SK-N-SH (cell line): Measurements from ENCODE around the gene CDK15. TPM values are rescaled to one million over a fixed set of nuclear protein-coding genes. Genes with fewer than 3 reads are reported as not detected.
A peak's percentile ranks its signal among the peaks of the same experiment; 100 is the strongest.

Experiments
- CTCF ChIA-PET: fragments of 300-600, 350-600 bp; formaldehyde crosslinking; extraction: SDS; loops from one replicate; lab custom pipeline; 2021; lab: Yijun Ruan, JAX
- POLR2A ChIA-PET: fragments of 350-600 bp; sonication (Branson Sonifier 250); formaldehyde crosslinking; extraction: SDS; loops from one replicate; lab custom pipeline; 2020; ENCODE audit warnings: antibody characterized with exemption, inconsistent platforms; lab: Yijun Ruan, JAX
- DNase-seq: peaks from one replicate; pipeline ENCODE4 v3.0.0; 2012
- H2AFZ ChIP-seq: fragments of 200-600 bp; sonication (generic); 2 replicates; pipeline ENCODE4 v1.8.1; 2016; ENCODE audit warnings: antibody characterized with exemption, mild to moderate bottlenecking, low read depth
- H3F3A ChIP-seq: fragments of 200-600 bp; sonication (generic); replicated peaks from 2 replicates; pipeline ENCODE3; 2016; ENCODE audit warnings: antibody characterized with exemption, mild to moderate bottlenecking; ENCODE audit not compliant: insufficient read depth
- H3K27ac ChIP-seq, 2 experiments: fragments of 200-500 bp in 1 of 2; fragments of 200-600 bp in 1 of 2; sonication (Bioruptor generic) in 1 of 2; sonication (generic), shearing (Covaris generic) in 1 of 2; 2 replicates each; pipeline versions ENCODE4 v1.5.1 to v1.6.1; 2014 to 2016; ENCODE audit warnings: low read depth in 2 of 2, inconsistent platforms in 1 of 2, low read length in 1 of 2, mild to moderate bottlenecking in 1 of 2, mixed read lengths in 1 of 2
- H3K27me3 ChIP-seq: fragments of 200-600 bp; sonication (generic), shearing (Covaris generic); 2 replicates; pipeline ENCODE4 v1.6.1; 2016; ENCODE audit warnings: mixed run types; ENCODE audit not compliant: insufficient read depth
- H3K36me3 ChIP-seq, 2 experiments: fragments of 200-500 bp in 1 of 2; fragments of 200-600 bp in 1 of 2; sonication (Bioruptor generic) in 1 of 2; sonication (generic) in 1 of 2; replicated peaks in 1 of 2; 2 replicates each; pipeline versions ENCODE3 to v1.5.1; 2014 to 2016; ENCODE audit warnings: low read length in 1 of 2, mild to moderate bottlenecking in 1 of 2; ENCODE audit not compliant: insufficient read depth in 2 of 2, control insufficient read depth in 1 of 2
- H3K4me1 ChIP-seq, 2 experiments: fragments of 200-500 bp in 1 of 2; fragments of 200-600 bp in 1 of 2; sonication (Bioruptor generic) in 1 of 2; sonication (generic), shearing (Covaris generic) in 1 of 2; 2 replicates each; pipeline versions ENCODE4 v1.5.1 to v1.6.1; 2014 to 2016; ENCODE audit warnings: low read depth in 1 of 2, low read length in 1 of 2, mixed run types in 1 of 2; ENCODE audit not compliant: insufficient read depth in 2 of 2, control insufficient read depth in 1 of 2
- H3K4me2 ChIP-seq: fragments of 200-600 bp; sonication (generic), shearing (Covaris generic); 2 replicates; pipeline ENCODE4 v1.6.1; 2017; ENCODE audit warnings: mixed run types
- H3K4me3 ChIP-seq, 2 experiments: fragments of 200-500 bp in 1 of 2; fragments of 200-600 bp in 1 of 2; sonication (Bioruptor generic) in 1 of 2; sonication (generic), shearing (Covaris generic) in 1 of 2; 2 replicates each; pipeline versions ENCODE4 v1.5.1 to v1.8.1; 2014 to 2016; ENCODE audit warnings: low read depth in 2 of 2, inconsistent platforms in 1 of 2, low read length in 1 of 2, mild to moderate bottlenecking in 1 of 2, mixed read lengths in 1 of 2, moderate library complexity in 1 of 2
- H3K79me2 ChIP-seq: fragments of 200-600 bp; sonication (generic); 2 replicates; pipeline ENCODE4 v1.8.1; 2017; ENCODE audit warnings: mild to moderate bottlenecking; ENCODE audit not compliant: insufficient read depth
- H3K9ac ChIP-seq: fragments of 200-600 bp; sonication (generic); 2 replicates; pipeline ENCODE4 v1.6.1; 2017; ENCODE audit warnings: mixed run types
- H3K9me2 ChIP-seq: fragments of 200-600 bp; sonication (generic); 2 replicates; pipeline ENCODE4 v1.6.1; 2017; ENCODE audit warnings: mixed run types
- H3K9me3 ChIP-seq: fragments of 200-600 bp; sonication (generic); 2 replicates; pipeline ENCODE4 v1.6.1; 2017; ENCODE audit warnings: mixed run types, mild to moderate bottlenecking, moderate library complexity
- H4K20me1 ChIP-seq: fragments of 200-600 bp; sonication (generic); 2 replicates; pipeline ENCODE4 v1.6.1; 2017; ENCODE audit warnings: mild to moderate bottlenecking, mixed run types; ENCODE audit not compliant: insufficient read depth
- EP300 ChIP-seq, 2 experiments: IDR thresholded peaks; 2 replicates each; pipeline versions ENCODE4 v1.4.0 to v1.6.1; 2012; ENCODE audit warnings: borderline replicate concordance in 1 of 2, low read depth in 1 of 2, low read length in 1 of 2
- FOSL2 ChIP-seq: IDR thresholded peaks from 2 replicates; pipeline ENCODE4 v1.4.0; 2012; ENCODE audit warnings: low read depth, mild to moderate bottlenecking, moderate library complexity, borderline replicate concordance
- GATA2 ChIP-seq: sonication (generic); formaldehyde crosslinking; IDR thresholded peaks from 2 replicates; pipeline ENCODE4 v1.5.0; 2020; ENCODE audit warnings: mild to moderate bottlenecking, missing genetic modification reagents
- JUND ChIP-seq: IDR thresholded peaks from 2 replicates; pipeline ENCODE4 v1.4.0; 2012
- MEF2A ChIP-seq: IDR thresholded peaks from 2 replicates; pipeline ENCODE4 v1.4.0; 2012; ENCODE audit warnings: low read depth, borderline replicate concordance
- NFIC ChIP-seq: IDR thresholded peaks from 2 replicates; pipeline ENCODE4 v1.4.0; 2012; ENCODE audit warnings: borderline replicate concordance
- PBX3 ChIP-seq: IDR thresholded peaks from 2 replicates; pipeline ENCODE4; 2012
- POLR2AphosphoS5 ChIP-seq: IDR thresholded peaks from 2 replicates; pipeline ENCODE4 v1.6.1; 2012; ENCODE audit warnings: low read depth, low read length
- RAD21 ChIP-seq: IDR thresholded peaks from 2 replicates; pipeline ENCODE4 v1.6.1; 2012; ENCODE audit warnings: mild to moderate bottlenecking, low read length
- RXRA ChIP-seq: IDR thresholded peaks from 2 replicates; pipeline ENCODE4 v1.4.0; 2012; ENCODE audit warnings: low read depth, mild to moderate bottlenecking, borderline replicate concordance
- TAF1 ChIP-seq: IDR thresholded peaks from 2 replicates; pipeline ENCODE4 v1.6.1; 2012; ENCODE audit warnings: low read depth, mild to moderate bottlenecking, low read length, moderate library complexity, borderline replicate concordance
- TCF12 ChIP-seq: IDR thresholded peaks from 2 replicates; pipeline ENCODE4 v1.4.0; 2012
- TEAD4 ChIP-seq: IDR thresholded peaks from 2 replicates; pipeline ENCODE4 v1.4.0; 2012; ENCODE audit warnings: mild to moderate bottlenecking, borderline replicate concordance; ENCODE audit not compliant: insufficient read depth
- WGBS: methylation state at CpG from one replicate; pipeline ENCODE4 v1.1.6; 2017; ENCODE audit warnings: low lambda C conversion rate; 5-methylcytosine and 5-hydroxymethylcytosine counted together
- polyA plus RNA-seq, 3 experiments: library from polyadenylated mRNA; depleted of rRNA; stranded (reverse); fragments of >200 nt; gene quantifications; 2 replicates each; pipeline ENCODE4 v1.2.3, GENCODE V29; 2012
- TF ChIP-seq, protein P1 (sequence below): fragments of 150-350 bp; IDR thresholded peaks from 2 replicates; pipeline ENCODE4 v1.6.1; 2016; ENCODE audit warnings: mild to moderate bottlenecking, low read depth, low read length
- TF ChIP-seq, protein P2 (sequence below): fragments of 150-350 bp; IDR thresholded peaks from 2 replicates; pipeline ENCODE4 v1.6.1; 2017; ENCODE audit warnings: antibody characterized with exemption, low read length, low read depth, borderline replicate concordance
- TF ChIP-seq, protein P3 (sequence below): IDR thresholded peaks from 2 replicates; pipeline ENCODE4 v1.6.1; 2012; ENCODE audit warnings: mild to moderate bottlenecking, low read depth, low read length, moderate library complexity

Gene CDK15
- polyA plus RNA-seq, 1 of the 3 experiments (the other 2 are of a cell fraction) = 1.8 TPM

- H3K9ac ChIP-seq = no peak overlapping the region
- TF ChIP-seq MEF2A = no peak
- no peak for TF ChIP-seq RXRA
- TF ChIP-seq, protein P1, sequence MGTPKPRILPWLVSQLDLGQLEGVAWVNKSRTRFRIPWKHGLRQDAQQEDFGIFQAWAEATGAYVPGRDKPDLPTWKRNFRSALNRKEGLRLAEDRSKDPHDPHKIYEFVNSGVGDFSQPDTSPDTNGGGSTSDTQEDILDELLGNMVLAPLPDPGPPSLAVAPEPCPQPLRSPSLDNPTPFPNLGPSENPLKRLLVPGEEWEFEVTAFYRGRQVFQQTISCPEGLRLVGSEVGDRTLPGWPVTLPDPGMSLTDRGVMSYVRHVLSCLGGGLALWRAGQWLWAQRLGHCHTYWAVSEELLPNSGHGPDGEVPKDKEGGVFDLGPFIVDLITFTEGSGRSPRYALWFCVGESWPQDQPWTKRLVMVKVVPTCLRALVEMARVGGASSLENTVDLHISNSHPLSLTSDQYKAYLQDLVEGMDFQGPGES = no peak
- H3K79me2 ChIP-seq = peaks cover 33% of the 10 kb centered on the region
- H3F3A ChIP-seq = peaks cover 17% of the 10 kb centered on the region
- no peak overlapping the region for H3K27ac ChIP-seq
- H4K20me1 ChIP-seq = no peaks in the 10 kb centered on the region; the same call in 1 of the 2 replicates
- no peak overlapping the region for H2AFZ ChIP-seq
- no peak for DNase-seq
- ChIA-PET CTCF (interaction anchor here (0.7 to 2.4 kb wide), 2 partner anchors 12 to 15 kb away, joined by 3 to 6 read pairs; partner anchors contain the start of gene ALS2), POLR2A (interaction anchor here (0.9 to 1.7 kb wide), 2 partner anchors 13 to 15 kb away, joined by 3 to 6 read pairs; partner anchors contain the start of gene ALS2)
- peaks cover 7 to 12% of the 10 kb centered on the region in 2 experiments; a peak in 3 of 4 replicates for H3K4me1 ChIP-seq
- no peak overlapping the region for H3K4me2 ChIP-seq
- H3K9me2 ChIP-seq = 0 out of 2 replicates have a peak, but pooled peaks cover 3% of the 10 kb centered on the region
- H3K27me3 ChIP-seq = no peaks in the 10 kb centered on the region
- H3K9me3 ChIP-seq = no peaks in the 10 kb centered on the region
- no peak overlapping the region for H3K4me3 ChIP-seq
- H3K36me3 ChIP-seq = peaks cover 47 to 48% of the 10 kb centered on the region in 2 experiments
These were observed 40.5 kb upstream of the CDK15 start for GRCh38 chr2:201765799-201766198.

GRCh38 chr2:201768918-201769317 lies 37.4 kb upstream of the CDK15 start:
- peaks cover 7 to 12% of the 10 kb centered on the region in 2 experiments; a peak in 3 of 4 replicates for H3K4me1 ChIP-seq
- TF ChIP-seq, protein P1 = no peak
- TF ChIP-seq POLR2AphosphoS5 (peak; percentile 31; the same call in 1 of the 2 replicates), RXRA (no peak), RAD21 (no peak), TAF1 (no peak), EP300 (IDR thresholded peaks at IDR 0.05; ENCODE audit: borderline replicate concordance in 1 of 2, low read depth in 1 of 2, low read length in 1 of 2) (peak in 1 of 2 experiments; percentile 16; a peak in 1 of 4 replicates), GATA2 (CRISPR knock-in tag) (no peak), TEAD4 (peak; percentile 56; the same call in 1 of the 2 replicates), FOSL2 (peak; percentile 38; the same call in 1 of the 2 replicates), JUND (peak; percentile 65), NFIC (peak; percentile 10; the same call in 1 of the 2 replicates), PBX3 (peak; percentile 69), TCF12 (peak; percentile 51)
- TF ChIP-seq, protein P2, sequence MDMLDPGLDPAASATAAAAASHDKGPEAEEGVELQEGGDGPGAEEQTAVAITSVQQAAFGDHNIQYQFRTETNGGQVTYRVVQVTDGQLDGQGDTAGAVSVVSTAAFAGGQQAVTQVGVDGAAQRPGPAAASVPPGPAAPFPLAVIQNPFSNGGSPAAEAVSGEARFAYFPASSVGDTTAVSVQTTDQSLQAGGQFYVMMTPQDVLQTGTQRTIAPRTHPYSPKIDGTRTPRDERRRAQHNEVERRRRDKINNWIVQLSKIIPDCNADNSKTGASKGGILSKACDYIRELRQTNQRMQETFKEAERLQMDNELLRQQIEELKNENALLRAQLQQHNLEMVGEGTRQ = no peak
- TF ChIP-seq, protein P3, sequence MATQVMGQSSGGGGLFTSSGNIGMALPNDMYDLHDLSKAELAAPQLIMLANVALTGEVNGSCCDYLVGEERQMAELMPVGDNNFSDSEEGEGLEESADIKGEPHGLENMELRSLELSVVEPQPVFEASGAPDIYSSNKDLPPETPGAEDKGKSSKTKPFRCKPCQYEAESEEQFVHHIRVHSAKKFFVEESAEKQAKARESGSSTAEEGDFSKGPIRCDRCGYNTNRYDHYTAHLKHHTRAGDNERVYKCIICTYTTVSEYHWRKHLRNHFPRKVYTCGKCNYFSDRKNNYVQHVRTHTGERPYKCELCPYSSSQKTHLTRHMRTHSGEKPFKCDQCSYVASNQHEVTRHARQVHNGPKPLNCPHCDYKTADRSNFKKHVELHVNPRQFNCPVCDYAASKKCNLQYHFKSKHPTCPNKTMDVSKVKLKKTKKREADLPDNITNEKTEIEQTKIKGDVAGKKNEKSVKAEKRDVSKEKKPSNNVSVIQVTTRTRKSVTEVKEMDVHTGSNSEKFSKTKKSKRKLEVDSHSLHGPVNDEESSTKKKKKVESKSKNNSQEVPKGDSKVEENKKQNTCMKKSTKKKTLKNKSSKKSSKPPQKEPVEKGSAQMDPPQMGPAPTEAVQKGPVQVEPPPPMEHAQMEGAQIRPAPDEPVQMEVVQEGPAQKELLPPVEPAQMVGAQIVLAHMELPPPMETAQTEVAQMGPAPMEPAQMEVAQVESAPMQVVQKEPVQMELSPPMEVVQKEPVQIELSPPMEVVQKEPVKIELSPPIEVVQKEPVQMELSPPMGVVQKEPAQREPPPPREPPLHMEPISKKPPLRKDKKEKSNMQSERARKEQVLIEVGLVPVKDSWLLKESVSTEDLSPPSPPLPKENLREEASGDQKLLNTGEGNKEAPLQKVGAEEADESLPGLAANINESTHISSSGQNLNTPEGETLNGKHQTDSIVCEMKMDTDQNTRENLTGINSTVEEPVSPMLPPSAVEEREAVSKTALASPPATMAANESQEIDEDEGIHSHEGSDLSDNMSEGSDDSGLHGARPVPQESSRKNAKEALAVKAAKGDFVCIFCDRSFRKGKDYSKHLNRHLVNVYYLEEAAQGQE = no peak
- peaks cover 64% of the 10 kb centered on the region for H3K79me2 ChIP-seq
- 0 out of 2 replicates have a peak, but pooled peaks cover under 1% of the 10 kb centered on the region for H3K9me2 ChIP-seq
- peak overlapping the region; percentile 38 to 80; a peak in 3 of 4 replicates for H3K27ac ChIP-seq
- ChIA-PET CTCF (interaction anchor here (0.6 to 1.5 kb wide), 7 partner anchors 10 to 1816 kb away, joined by 3 to 7 read pairs (median 3); partner anchors contain the start of gene ALS2), POLR2A (no interaction called here)
- H3K27me3 ChIP-seq = no peaks in the 10 kb centered on the region
- no peak for DNase-seq
- peak overlapping the region; percentile 10; the same call in 1 of the 2 replicates for H3K4me2 ChIP-seq
- peak overlapping the region in 1 of 2 experiments; percentile 25; a peak in 1 of 4 replicates for H3K4me3 ChIP-seq
- peaks cover 17% of the 10 kb centered on the region for H3F3A ChIP-seq
- 92% methylated on average over 1 of the region's 1 CpG for WGBS
- no peaks in the 10 kb centered on the region; the same call in none of the 2 replicates for H4K20me1 ChIP-seq
- H2AFZ ChIP-seq = no peak overlapping the region
- H3K36me3 ChIP-seq = peaks cover 20 to 23% of the 10 kb centered on the region in 2 experiments
- no peak overlapping the region; the same call in 1 of the 2 replicates for H3K9ac ChIP-seq
- H3K9me3 ChIP-seq = no peaks in the 10 kb centered on the region
